ENCODE measurements around the gene PTPRN.
"Not testable (repeated sequence)": the region's sequence is repeated elsewhere in the genome, so short reads cannot be mapped to it uniquely, and the experiment has no call there.

PTPRN gene

DNA sequence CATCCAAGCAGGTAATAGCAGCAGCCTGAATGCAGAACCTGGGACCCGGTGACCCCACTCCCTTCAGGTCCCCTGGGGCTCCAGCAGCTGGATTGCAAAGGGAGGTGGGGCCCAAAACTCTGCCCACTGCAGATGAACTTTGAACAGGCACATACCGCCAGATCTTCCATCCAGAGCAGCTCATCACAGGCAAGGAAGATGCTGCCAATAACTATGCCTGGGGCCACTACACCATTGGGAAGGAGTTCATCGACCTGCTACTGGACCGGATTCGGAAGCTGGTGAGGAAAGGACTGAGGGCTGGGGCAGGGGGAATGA, 39.2 kb downstream of the PTPRN start:
- DNase-seq (ENCODE audit: low read depth in 3 of 3) = no peak

DNA sequence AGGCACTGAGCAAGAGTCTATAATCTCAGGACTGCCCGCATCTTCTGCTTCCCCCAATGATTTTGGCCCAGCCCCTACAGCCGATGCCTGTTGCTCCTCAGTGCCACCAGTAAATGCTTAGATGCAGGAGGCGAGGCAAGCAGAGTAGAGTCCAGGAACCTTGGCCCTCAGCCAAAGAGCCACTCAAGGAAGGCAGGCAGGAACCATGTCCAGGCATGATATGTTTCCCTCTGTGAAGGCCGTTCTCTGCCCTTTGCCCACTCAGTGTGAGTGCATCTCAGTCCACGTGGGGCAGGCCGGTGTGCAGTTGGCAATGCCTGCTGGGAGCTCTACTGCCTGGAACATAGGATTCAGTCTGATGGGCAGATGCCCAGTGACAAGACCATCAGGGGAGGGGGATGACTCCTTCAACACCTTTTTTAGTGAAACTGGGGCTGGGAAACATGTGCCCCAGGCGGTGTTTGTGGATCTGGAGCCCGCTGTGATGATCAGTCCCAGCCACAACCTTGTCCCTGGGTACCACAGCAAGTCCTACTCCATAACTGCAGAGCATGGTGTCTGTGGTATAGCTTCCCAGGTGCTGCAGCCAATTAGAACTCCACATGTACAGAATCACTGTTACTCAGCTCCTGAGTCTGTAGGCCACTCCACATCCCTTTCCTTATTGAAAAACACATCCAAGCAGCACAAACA, 39.7 kb downstream of the PTPRN start:
- no peak for DNase-seq (ENCODE audit: low read depth in 3 of 3)

DNA sequence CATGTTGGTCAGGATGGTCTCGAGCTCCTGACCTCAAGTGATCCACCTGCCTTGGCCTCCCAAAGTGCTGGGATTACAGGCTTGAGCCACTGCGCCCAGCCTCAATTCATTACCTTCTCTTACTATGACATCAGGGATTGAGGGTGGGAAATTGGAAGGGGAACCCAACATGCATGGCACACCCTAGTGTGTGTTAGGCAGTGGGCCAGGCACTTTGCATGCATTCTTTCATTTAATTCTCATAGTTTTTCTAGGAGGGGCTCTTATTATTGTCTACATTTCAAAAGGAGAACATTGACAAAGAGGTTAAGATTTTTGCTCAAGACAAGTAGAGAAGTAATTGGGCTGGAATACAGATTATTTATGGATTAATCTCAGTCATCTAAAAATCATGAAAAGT, 40.9 kb downstream of the PTPRN start:
- DNase-seq (ENCODE audit: low read depth in 3 of 3) = no peak

DNA sequence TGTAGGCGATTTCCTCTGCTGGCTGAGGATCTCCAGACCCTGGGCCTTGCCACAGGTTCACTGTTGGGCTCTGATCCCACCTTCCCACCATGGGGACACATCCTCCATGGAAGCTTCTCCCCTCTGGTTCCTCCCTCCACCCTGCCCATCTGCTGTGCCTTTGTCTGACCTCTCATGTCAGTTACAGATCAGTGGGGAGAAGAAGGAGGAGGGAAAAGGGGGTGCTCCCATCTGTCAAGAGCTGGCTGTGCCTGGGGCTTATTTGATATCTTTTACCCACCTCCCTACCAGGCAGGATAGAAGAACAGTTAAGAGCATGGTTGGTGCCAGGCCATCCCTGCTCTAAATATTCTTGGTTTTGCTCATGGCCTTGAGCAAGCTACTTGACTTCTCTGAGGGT, 42.3 kb downstream of the PTPRN start:
- DNase-seq (ENCODE audit: low read depth in 3 of 3) = no peak

DNA sequence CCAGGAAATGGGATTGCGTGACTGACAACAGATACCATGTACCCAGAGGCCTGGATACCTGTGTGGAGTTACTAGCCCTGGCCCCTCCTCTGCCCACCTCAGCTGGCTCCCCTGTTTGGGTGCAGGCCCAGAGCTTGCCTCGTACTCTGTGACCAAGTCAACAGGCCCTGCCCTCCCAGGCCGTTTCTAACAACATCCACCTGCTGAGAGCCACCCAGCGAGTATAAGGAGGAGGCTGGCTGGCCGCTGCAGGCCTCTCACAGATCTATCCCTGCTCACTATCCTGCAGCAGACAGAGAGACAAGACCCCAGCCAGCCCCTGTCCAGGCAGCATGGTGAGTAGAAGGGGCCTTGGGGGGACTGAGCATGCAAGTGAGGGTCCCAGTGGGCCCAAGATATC, 43.0 kb downstream of the PTPRN start:
- no peak for DNase-seq (ENCODE audit: low read depth in 3 of 3)

DNA sequence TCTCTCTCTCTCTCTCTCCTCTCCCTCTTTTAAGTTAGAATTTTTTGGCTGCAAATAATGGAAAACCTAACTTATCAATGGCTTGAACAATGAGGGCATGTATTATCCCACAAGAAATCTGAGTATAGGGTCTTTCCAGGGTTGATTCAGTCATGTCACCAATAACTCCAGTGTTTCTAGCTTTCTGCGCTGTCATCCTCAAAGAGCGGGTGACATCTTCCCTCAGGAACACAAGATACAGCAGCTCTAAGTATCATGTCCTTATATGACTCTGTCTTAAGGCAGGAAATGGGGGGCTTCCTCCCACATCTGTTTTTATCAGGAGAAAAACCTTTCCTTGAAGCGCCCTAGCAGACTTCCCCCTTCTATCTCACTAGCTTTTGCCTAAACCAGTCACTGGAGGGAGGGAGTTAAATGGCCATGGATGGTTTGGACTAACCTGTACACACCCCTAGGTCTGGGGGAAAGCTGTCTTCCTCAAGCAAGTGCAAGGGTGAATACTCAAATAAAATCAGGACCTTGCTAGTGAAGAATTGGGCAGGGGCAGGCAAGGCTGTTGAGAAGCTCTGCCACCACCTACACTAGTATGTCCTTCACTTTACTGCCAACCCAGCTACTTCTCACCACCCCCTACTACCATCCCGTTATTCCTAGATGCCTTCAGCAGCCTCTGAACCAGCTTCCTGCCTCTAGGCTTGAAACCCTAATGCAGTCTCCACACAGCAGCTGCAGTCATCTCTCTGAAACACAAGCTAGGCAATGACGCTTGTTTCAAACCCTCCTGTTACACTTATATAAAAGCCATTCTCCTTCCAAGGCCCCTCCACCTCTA, 48.0 kb downstream of the PTPRN start:
- DNase-seq (ENCODE audit: low read depth in 3 of 3) = no peak

DNA sequence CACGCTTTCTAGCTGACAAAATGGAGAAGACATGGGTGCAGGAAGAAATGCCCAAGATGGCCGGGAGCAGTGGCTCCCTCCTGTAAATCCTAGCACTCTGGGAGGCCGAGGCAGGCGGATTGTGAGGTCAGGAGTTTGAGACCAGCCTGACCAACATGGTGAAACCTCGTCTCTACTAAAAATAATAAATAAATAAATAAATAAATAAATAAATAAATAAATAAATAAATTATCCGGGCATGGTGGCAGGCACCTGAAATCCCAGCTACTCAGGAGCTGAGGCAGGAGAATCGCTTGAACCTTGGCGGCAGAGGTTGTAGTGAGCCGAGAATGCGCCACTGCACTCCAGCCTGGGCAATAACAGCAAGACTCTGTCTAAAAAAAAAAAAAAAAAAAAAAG, 50.3 kb downstream of the PTPRN start:
- DNase-seq (ENCODE audit: low read depth in 3 of 3) = not testable (repeated sequence)

DNA sequence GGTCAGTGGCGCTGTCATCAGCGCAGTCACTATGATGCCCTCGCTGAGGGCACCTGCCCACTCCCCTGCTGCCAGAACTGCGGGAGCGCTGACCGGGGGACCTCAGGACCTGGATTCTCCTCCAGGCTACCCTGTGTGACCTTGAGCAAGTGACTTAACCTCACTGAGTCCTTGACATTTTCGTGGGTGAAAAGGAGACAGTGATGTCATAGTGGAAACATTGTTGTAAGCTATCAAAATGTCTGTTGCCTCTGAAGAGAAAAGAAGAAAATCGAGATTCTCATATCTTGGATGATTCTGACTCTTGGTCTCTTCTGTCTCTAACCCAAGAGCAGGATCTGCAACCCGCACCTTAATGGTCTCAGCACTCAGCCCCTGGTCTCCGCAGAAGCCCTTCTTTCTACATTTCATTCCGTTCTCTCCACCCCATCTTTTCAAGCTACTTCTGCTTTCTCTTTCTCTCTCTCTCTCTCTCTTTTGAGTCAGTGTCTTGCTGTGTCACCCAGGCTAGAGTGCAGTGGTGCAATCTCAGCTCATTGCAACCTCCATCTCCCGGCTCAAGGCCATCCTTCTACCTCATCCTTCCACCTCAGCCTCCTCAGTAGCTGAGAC, 54.5 kb downstream of the PTPRN start:
- DNase-seq (ENCODE audit: low read depth in 3 of 3) = peak in 1 of 3 experiments; percentile 32

DNA sequence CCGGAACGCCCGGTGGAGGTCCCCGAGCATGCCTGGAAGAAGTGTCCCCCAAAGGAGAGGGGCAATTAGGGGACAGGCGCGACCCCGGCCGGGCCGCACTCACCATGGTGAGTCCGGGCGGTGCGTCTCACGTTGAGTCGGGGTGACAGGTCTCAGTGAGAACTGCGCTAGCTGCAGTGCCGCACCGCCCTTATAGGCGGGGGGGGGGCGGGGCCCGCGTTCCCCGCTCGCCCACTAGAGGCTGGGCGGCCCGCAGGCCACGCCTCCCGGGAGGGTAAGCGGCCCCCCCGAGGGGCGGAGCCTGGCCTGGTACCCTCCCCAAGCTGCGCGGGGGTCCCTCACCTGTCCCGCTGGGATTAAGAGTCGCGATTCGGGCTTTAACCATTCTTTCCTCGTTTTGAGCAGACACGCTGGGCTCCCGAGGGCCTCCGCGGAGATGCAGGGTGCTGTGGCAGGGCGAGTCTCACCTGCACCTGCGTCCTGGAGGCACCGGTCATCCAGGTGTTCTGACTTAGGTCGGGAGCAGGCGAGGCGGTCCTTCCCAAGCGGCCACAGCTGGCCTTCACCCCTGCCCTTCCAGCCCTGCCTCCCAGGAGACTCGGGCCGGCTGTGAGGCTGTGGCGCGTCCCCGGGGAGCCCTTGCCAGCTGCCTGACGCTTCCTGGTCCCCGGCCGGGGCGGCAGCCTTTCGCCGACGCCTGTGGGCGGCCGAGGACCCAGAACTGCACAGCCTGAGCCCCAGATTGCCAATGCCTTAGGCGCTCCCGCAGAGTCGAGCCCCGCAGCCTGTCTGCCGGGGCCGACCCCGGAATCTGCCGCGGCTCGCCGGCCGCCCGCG, 55.2 kb downstream of the PTPRN start, which contains the start of gene TUBA4A:
TUBA4A (minus strand) TSS at position 166 of the 837 bp plus-strand sequence; CDS start at position 106, 60 bp downstream.
- peak; percentile 77 to 91 (median 81) for DNase-seq (ENCODE audit: low read depth in 3 of 3)

DNA sequence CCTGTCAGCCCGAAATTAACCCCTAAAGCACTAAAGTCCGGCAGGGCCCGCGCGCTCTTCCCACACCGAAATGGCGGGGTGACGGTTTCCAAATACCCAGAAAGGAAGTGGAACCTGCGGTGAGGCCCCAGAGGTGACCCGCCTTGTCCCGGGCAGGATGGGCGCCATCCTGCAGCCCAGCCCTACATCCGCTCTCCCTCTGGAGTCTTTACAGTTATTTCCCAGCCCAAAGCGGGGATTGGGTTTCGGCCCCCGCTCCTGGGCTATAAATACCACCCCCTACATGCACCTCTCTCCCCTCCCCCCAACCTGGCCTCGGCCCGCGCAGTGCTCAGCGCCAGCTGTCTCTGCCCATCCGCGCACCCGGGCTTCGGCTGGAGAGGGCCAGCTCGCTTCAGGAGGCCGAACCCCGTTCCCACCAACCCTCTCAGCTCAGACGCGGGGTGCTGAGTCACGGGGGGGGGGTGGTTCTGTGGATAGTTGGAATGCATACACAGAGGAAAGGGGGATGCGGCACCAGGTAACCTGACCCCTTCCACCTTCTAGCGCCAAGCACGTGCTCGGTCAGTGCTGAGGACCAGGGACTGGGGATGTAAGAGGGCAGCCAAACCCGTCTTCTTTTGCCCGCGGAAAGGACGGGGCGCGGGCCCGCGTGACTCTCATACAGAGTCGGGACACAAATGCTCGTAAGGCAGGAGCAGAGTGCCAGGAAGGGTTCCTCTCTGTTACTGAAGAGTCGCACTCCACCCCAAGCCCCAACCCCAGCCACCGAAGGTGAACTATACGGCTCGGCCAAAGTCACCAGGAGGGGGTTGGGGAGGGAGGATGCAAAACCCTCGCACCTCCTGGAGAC, 56.1 kb downstream of the PTPRN start, which contains the start of gene TUBA4B:
TUBA4B (plus strand) TSS at position 344 of the 853 bp plus-strand sequence; CDS start at position 509, 165 bp downstream.
- peak in 1 of 3 experiments; percentile 59 for DNase-seq (ENCODE audit: low read depth in 3 of 3)

DNA sequence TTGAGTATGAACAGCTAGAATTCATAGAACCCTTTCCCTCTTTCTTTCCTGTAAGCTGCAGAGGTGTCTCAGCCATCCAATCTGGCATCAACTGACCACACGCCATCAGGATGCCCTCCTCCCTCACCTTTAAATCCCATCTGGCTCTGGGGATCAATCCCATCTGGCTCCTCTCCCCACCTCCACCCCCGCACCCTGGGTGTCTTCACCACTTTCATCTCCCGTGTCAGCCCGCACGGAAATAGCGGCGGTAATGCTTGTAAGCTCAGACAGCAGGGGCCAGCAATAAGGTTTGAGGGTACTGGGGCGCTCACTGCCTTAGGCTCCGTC, 56.7 kb downstream of the PTPRN start:
- DNase-seq (ENCODE audit: low read depth in 3 of 3) = no peak

DNA sequence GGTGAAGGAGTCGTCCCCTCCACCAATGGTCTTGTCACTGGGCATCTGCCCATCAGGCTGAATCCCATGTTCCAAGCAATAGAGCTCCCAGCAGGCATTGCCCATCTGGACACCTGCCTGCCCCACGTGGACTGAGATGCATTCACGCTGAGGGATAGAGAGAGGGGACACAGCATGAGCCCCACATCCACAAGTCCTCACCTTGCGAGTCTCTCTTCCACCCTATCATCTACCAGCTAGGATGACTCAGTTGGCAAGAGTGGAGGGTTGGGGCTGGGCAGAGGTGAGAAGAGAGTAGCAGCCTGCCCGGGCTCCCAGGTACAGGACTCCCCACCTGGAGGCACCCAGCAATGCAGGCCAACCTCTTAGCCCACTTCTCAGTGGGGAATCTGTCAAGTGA, 57.1 kb downstream of the PTPRN start:
- no peak for DNase-seq (ENCODE audit: low read depth in 3 of 3)

DNA sequence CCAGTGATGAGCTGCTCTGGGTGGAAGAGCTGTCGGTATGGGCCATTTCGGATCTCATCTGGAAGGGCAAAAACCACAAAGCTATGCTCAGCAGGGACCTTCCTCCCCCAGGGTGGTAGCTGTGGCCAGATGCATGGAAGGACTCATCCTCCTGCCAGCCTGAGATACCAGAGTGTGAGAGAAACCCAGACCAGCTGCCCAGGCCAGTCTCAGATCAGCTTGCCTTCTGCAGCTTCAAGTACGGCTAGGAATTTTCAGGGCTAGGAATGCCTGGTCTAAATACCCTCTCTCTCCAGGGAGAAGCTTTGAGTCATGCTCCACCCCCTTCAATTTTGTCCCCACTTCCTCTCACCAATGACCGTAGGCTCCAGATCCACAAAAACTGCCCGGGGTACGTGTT, 57.5 kb downstream of the PTPRN start:
- DNase-seq (ENCODE audit: low read depth in 3 of 3) = no peak

DNA sequence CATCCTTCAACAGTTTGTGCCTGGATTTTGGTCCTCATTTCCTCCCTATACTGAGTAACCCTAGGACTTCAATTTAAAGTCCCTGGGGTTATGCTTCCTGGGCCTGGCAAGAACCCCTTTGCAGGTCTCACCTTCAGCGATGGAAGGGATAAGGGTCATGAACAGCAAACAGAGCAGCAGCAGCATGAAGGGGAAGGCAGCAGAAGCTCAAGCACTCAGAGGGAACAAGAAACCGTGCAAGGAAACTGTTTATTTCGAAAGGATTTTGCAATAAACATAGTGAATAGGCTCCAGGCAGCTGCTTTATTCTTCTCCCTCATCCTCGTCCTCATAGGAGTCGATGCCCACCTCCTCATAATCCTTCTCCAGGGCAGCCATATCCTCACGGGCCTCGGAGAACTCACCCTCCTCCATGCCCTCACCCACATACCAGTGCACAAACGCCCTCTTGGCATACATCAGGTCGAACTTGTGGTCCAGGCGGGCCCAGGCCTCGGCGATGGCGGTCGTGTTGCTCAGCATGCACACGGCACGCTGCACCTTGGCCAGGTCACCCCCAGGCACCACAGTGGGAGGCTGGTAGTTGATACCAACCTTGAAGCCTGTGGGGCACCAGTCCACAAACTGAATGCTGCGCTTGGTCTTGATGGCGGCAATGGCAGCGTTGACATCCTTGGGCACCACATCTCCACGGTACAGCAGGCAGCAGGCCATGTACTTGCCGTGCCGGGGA, 59.0 kb downstream of the PTPRN start:
- DNase-seq (ENCODE audit: low read depth in 3 of 3) = no peak

DNA sequence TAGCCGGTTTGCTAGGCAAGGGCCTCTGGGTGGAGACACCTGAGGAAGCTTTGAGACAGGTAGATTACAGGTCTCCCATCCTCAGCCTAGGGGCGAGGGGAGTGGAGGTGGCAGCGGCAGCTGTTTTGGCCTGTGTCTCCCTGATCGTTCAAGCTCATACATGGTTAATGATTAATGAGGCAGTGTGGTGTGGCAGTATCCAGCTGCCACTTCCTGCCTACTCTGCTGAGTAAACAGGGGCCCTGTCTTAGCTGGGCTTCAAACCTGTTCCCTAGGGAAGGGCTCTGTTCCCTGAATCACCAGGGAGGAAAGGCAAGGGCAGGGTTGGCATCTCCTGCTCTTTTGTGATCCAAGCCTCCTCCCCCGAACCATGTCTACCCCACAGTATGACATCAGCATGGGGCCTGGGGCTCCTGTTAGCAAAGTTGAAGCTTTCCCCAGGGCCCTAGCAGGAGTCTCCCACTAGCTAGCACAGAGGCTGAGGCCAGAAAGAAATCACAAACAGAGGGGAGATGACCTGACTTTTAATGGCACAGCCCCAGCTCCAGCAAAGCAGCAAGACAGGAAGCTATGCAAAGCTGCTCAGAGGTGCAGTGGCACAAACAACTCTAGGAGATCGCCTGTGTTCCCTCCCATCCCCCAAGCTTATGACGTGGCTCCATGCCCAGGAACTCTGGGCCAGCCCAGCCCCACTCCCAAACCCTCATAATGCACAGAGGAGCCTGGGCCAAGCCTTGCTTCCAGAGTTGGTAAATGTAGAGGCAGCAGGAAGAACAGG, 59.8 kb downstream of the PTPRN start:
- DNase-seq (ENCODE audit: low read depth in 3 of 3) = no peak

DNA sequence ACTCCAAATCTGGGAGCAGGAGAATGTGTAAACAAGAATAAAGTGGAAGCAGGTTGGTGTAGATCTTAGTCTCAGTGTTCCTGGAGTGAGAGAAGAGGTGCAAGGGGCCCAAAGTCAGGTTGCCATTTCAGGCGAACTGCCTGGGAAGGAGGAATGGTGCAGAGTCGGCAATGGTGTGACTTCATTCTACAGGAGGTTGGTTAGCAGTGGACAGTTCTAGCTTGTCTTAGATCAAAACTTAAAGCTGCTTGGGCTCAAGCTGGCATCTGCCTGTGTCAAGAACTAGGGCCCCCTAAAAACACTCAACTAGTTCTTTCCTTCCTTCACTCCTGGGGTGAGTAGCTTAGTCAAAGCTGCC, 60.4 kb downstream of the PTPRN start:
- no peak for DNase-seq (ENCODE audit: low read depth in 3 of 3)

DNA sequence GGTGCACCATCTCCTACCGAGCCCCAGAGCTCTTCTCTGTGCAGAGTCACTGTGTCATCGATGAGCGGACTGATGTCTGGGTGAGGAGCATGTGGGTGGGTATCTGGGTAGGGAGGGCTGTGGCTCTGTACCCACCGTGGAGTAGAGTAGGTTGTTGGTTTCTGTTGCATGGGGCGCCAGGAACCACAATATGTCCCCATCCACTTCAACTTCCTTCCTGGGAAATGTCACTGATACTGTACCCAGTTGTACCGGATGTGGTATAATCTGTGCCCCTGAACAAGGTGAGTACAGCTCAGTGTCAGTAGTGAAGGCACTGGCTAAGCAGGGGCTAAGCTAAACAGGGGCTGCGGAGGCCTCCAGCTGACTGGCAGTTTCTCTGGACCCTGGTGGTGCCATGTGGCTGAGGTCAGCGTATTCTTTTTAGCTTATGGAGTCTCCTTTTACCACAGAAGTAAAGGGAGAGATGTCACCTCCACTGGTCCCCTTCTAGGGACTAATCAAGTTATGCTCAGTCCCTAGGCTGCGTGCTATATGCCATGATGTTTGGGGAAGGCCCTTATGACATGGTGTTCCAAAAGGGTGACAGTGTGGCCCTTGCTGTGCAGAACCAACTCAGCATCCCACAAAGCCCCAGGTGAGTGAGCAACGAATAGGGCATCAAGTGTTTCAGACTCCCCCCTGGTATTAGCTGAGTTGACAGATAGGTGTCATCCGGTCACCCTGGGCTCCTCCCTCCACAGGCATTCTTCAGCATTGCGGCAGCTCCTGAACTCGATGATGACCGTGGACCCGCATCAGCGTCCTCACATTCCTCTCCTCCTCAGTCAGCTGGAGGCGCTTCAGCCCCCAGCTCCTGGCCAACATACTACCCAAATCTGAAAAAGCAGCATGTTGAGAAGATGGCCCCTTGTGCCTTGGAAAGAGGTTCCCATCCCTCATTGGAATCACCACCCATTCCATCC, 61.2 kb downstream of the PTPRN start:
- peak in 1 of 3 experiments; percentile 61 for DNase-seq (ENCODE audit: low read depth in 3 of 3)

DNA sequence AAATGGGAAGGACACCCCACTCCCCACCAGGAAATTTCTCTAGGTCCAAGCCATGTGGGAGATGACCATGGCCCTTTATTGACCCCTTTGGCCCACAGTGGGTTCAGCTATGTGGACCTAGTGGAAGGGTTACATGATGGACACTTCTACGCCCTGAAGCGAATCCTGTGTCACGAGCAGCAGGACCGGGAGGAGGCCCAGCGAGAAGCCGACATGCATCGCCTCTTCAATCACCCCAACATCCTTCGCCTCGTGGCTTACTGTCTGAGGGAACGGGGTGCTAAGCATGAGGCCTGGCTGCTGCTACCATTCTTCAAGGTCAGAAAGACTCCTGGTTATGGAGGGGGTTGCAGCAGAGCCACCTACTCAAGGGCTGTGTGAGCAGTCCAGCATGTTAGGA, 62.6 kb downstream of the PTPRN start:
- no peak for DNase-seq (ENCODE audit: low read depth in 3 of 3)

DNA sequence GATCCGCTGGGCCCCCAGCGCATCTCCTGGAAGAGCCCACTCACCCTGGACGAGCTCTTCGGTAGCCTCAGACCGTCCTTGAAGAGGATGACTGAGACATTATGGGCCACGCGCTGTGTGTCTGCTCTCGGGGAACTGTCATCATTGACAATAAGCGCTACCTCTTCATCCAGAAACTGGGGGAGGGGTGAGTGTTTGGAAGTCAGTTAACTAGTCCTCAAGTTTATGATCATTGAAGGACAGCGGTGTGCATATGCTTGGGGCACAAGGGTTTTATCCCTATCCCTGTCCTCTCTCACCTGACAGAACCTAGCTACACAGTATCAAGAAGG, 63.3 kb downstream of the PTPRN start:
- no peak for DNase-seq (ENCODE audit: low read depth in 3 of 3)
